ENCODE data around the gene PLEKHG2. TPM values are rescaled to one million over a fixed set of nuclear protein-coding genes. Genes with fewer than 3 reads are reported as not detected.

PLEKHG2 gene
- total RNA-seq, 1 experiment from 2014 or later: 19.6 TPM

DNA sequence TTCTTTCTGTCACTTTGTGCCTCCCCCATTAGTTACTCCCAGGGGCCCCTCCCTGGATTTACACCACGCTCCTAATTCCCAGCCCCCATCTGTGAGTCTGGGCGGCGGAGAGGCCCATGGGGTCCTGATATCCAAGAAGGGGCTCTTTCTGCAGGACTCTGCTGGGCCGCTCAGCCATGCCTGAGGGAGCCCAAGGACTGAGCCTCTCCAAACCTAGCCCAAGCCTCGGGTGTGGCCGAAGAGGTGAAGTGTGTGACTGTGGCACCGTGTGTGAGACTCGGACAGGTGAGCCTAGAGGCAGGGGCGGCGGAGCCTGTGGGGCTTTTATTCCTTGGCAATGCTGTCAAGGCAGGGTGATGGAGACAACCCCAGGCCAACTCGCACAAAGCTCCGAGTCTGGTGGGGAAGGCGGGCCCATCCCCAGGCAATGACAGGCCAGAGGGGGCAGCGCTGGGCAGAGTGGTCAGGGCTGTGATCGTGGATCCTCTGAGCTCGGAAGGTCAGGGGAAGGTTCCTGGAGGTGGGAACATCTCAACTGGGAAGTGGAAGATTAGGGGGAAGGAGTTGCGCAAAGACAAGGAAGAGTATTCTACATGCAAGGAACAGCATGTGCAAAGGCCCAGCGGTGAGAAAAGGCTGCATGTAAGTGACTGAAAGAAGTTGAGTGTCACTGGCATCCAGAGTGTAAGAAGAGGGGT lies 1.6 kb downstream of the PLEKHG2 start:
- Mint-ChIP-seq H3K4me1 (ENCODE audit: insufficient read depth, unreplicated experiment) (peaks cover 26% of the 10 kb centered on the region), H3K4me3 (ENCODE audit: unreplicated experiment) (peak overlapping the region; percentile 94), H3K27me3 (ENCODE audit: insufficient read depth, unreplicated experiment) (no peaks in the 10 kb centered on the region), H3K9me3 (ENCODE audit: unreplicated experiment) (no peaks in the 10 kb centered on the region), H3K36me3 (ENCODE audit: insufficient read depth, unreplicated experiment) (peaks cover 34% of the 10 kb centered on the region), H3K27ac (ENCODE audit: low read depth, unreplicated experiment) (peak overlapping the region; percentile 5)
- DNase-seq (ENCODE audit: unreplicated experiment): no peak
- intact Hi-C loops (cut with micrococcal nuclease): loop anchor here (2.0 kb wide), 1 partner anchor 301 kb away; no protein-coding TSS in a partner anchor
- ChIA-PET POLR2A (interaction anchor here (0.6 to 2.1 kb wide), 3 partner anchors 16 to 71 kb away, joined by 3 to 11 read pairs (median 4); partner anchors contain the start of gene RPS16), CTCF (interaction anchor here (0.5 to 1.5 kb wide), 4 partner anchors 10 to 21 kb away, joined by 3 to 4 read pairs (median 4); no protein-coding TSS in a partner anchor)
- TF ChIP-seq, protein P1, sequence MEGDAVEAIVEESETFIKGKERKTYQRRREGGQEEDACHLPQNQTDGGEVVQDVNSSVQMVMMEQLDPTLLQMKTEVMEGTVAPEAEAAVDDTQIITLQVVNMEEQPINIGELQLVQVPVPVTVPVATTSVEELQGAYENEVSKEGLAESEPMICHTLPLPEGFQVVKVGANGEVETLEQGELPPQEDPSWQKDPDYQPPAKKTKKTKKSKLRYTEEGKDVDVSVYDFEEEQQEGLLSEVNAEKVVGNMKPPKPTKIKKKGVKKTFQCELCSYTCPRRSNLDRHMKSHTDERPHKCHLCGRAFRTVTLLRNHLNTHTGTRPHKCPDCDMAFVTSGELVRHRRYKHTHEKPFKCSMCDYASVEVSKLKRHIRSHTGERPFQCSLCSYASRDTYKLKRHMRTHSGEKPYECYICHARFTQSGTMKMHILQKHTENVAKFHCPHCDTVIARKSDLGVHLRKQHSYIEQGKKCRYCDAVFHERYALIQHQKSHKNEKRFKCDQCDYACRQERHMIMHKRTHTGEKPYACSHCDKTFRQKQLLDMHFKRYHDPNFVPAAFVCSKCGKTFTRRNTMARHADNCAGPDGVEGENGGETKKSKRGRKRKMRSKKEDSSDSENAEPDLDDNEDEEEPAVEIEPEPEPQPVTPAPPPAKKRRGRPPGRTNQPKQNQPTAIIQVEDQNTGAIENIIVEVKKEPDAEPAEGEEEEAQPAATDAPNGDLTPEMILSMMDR (IDR thresholded peaks at IDR 0.05; ENCODE audit: unreplicated experiment): no peak
- no TSS peak for BruUV-seq (replicated peaks)

GRCh38 chr19:39415111-39416046 lies 2.9 kb downstream of the PLEKHG2 start:
- BruUV-seq (replicated peaks): no TSS peak
- H3K36me3 Mint-ChIP-seq (ENCODE audit: insufficient read depth, unreplicated experiment): peaks cover 21% of the 10 kb centered on the region
- intact Hi-C loops (cut with micrococcal nuclease): no loop called here
- no peaks in the 10 kb centered on the region for H3K27me3 Mint-ChIP-seq (ENCODE audit: insufficient read depth, unreplicated experiment)
- ChIA-PET POLR2A (interaction anchor here (0.7 to 2.1 kb wide), 2 partner anchors 11 to 20 kb away, joined by 3 to 11 read pairs; partner anchors contain the start of gene RPS16), CTCF (interaction anchor here (0.6 to 1.5 kb wide), 5 partner anchors 10 to 515 kb away, joined by 3 to 4 read pairs (median 3); no protein-coding TSS in a partner anchor)
- H3K4me3 Mint-ChIP-seq (ENCODE audit: unreplicated experiment): no peak overlapping the region
- no peaks in the 10 kb centered on the region for H3K9me3 Mint-ChIP-seq (ENCODE audit: unreplicated experiment)
- TF ChIP-seq, protein P1 (IDR thresholded peaks at IDR 0.05; ENCODE audit: unreplicated experiment): no peak
- H3K27ac Mint-ChIP-seq (ENCODE audit: low read depth, unreplicated experiment): no peak overlapping the region
- no peak for DNase-seq (ENCODE audit: unreplicated experiment)
- peaks cover 22% of the 10 kb centered on the region for H3K4me1 Mint-ChIP-seq (ENCODE audit: insufficient read depth, unreplicated experiment)

GRCh38 chr19:39416152-39417120 lies 4.0 kb downstream of the PLEKHG2 start:
- peaks cover 10% of the 10 kb centered on the region for H3K36me3 Mint-ChIP-seq (ENCODE audit: insufficient read depth, unreplicated experiment)
- CTCF ChIA-PET: interaction anchor here (0.5 to 1.7 kb wide), 6 partner anchors 9 to 233 kb away, joined by 3 to 4 read pairs (median 4); no protein-coding TSS in a partner anchor
- no TSS peak for BruUV-seq (replicated peaks)

More at GRCh38 chr19:39416152-39417120, 4.0 kb downstream of the PLEKHG2 start:
- H3K27me3 Mint-ChIP-seq (ENCODE audit: insufficient read depth, unreplicated experiment): no peaks in the 10 kb centered on the region
- H3K4me3 Mint-ChIP-seq (ENCODE audit: unreplicated experiment): no peak overlapping the region
- peaks cover 12% of the 10 kb centered on the region for H3K4me1 Mint-ChIP-seq (ENCODE audit: insufficient read depth, unreplicated experiment)
- TF ChIP-seq, protein P1 (IDR thresholded peaks at IDR 0.05; ENCODE audit: unreplicated experiment): no peak
- DNase-seq (ENCODE audit: unreplicated experiment): no peak
- no peak overlapping the region for H3K27ac Mint-ChIP-seq (ENCODE audit: low read depth, unreplicated experiment)
- H3K9me3 Mint-ChIP-seq (ENCODE audit: unreplicated experiment): no peaks in the 10 kb centered on the region
- intact Hi-C loops (cut with micrococcal nuclease): no loop called here
- POLR2A ChIA-PET: interaction anchor here (0.7 kb wide), 1 partner anchor 12 kb away, joined by 3 read pairs; no protein-coding TSS in a partner anchor

All from MCF 10A (cell line).